ENCODE data around the gene IFI16. TPM values are rescaled to one million over a fixed set of nuclear protein-coding genes. Genes with fewer than 3 reads are reported as not detected.

IFI16 gene
- total and polyA plus RNA-seq, 2 of the 13 experiments (the other 11 are each of a cell fraction or from before 2014, with no cell fraction given) = not detected

DNA sequence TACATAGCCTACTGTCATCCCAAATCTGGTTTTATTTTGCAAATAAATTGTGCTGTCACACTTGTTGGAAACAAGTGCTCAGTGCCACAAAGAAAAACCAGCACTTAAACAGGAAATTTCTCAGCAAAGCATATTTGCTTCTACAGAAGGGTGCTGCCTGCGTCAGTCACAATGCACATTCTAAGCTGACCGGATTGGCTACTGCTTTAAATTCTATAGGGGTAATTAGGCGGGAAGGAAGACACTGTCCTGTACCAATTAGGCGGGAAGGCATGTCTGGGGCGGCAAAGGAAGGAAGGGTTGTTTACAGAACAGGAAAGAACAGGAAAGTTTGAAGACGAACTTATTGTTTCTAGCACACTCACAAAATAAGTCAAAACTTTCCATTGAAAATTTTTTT is 2.8 kb downstream of the IFI16 start:
- Histone ChIP-seq H3K4me1 (ENCODE audit: insufficient read depth, low read length) (no peaks in the 10 kb centered on the region), H3K9me3 (ENCODE audit: low read length) (no peaks in the 10 kb centered on the region), H3K79me2 (ENCODE audit: insufficient read depth, low read length) (no peaks in the 10 kb centered on the region), H4K20me1 (ENCODE audit: insufficient read depth, low read length) (no peaks in the 10 kb centered on the region), H3K4me2 (ENCODE audit: low read depth, low read length) (no peak overlapping the region), H3K9ac (ENCODE audit: insufficient read depth, low read depth, low read length) (no peak overlapping the region), H3K27ac (ENCODE audit: extremely low read length, insufficient read depth, low read length) (no peak overlapping the region), H3K36me3 (replicated peaks in 1 of 2; ENCODE audit: control insufficient read depth in 1 of 2, insufficient read depth in 2 of 2, low read length in 2 of 2) (no peaks in the 10 kb centered on the region), H3K4me3 (replicated peaks in 1 of 3; ENCODE audit: insufficient read depth in 1 of 3, low read depth in 2 of 3, low read length in 3 of 3) (no peak overlapping the region), H3K27me3 (ENCODE audit: control insufficient read depth in 1 of 2, insufficient read depth in 2 of 2, low read length in 2 of 2) (0 out of 5 replicates have a peak, but pooled peaks cover 0 to 2% of the 10 kb centered on the region in 2 experiments), H2AFZ (ENCODE audit: low read length) (no peak overlapping the region)
- intact Hi-C loops (cut with micrococcal nuclease; ENCODE audit: unreplicated experiment) (no loop called here), in situ Hi-C loops (cut with HindIII; ENCODE audit: extremely low pct_ligation_motif_present, low pct_unique_long_range_greater_than_20kb) (loop anchor here (25.0 kb wide), 1 partner anchor 825 kb away; the partner anchor contains the start of gene CD1D)
- no TSS peak for BruUV-seq (replicated peaks)
- TF ChIP-seq, protein P1, sequence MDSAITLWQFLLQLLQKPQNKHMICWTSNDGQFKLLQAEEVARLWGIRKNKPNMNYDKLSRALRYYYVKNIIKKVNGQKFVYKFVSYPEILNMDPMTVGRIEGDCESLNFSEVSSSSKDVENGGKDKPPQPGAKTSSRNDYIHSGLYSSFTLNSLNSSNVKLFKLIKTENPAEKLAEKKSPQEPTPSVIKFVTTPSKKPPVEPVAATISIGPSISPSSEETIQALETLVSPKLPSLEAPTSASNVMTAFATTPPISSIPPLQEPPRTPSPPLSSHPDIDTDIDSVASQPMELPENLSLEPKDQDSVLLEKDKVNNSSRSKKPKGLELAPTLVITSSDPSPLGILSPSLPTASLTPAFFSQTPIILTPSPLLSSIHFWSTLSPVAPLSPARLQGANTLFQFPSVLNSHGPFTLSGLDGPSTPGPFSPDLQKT (CRISPR knock-in tag; IDR thresholded peaks at IDR 0.05; ENCODE audit: borderline replicate concordance) = no peak
- TF ChIP-seq NFIC (IDR thresholded peaks at IDR 0.05; ENCODE audit: low read length) (no peak), RNF2 (conservative IDR thresholded peaks at IDR 0.05; ENCODE audit: low read depth) (no peak), KLF9 (CRISPR knock-in tag; IDR thresholded peaks at IDR 0.05; ENCODE audit: low read depth) (no peak), ZNF10 (CRISPR knock-in tag; IDR thresholded peaks at IDR 0.05; ENCODE audit: borderline replicate concordance, low read depth) (no peak), SMAD1 (CRISPR knock-in tag; IDR thresholded peaks at IDR 0.05; ENCODE audit: borderline replicate concordance, low read depth) (no peak), SOX13 (IDR thresholded peaks at IDR 0.05) (no peak), SOX13 (CRISPR knock-in tag; conservative IDR thresholded peaks at IDR 0.05 in 1 of 2, IDR thresholded peaks at IDR 0.05 in 1 of 2) (no peak), ZNF644 (CRISPR knock-in tag; IDR thresholded peaks at IDR 0.05; ENCODE audit: low read depth) (no peak)
- TF ChIP-seq, protein P2, sequence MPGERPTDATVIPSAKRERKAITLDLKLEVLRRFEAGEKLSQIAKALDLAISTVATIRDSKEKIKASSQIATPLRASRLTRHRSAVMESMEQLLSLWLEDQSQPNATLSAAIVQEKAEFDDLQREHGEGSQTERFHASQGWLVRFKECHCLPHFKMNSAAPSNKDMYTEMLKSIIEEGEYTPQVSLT (CRISPR knock-in tag; IDR thresholded peaks at IDR 0.05; ENCODE audit: borderline replicate concordance, low read depth) = no peak
- 2% methylated on average over 6 of the region's 6 CpGs for WGBS (ENCODE audit: low lambda C conversion rate)
- no peak for ATAC-seq
- POLR2A ChIA-PET = no interaction called here
- CTCF ChIA-PET (ENCODE audit: low intra/inter-chr PET ratio, low total read pairs) = no interaction called here
- no peak for FAIRE-seq
- no peak for DNase-seq (ENCODE audit: low spot score)

Measured in HepG2 (cell line).